Common myeloid progenitor, CD34-positive (primary cell): ENCODE measurements around the gene SYTL1.

Source experiments
- CTCF ChIA-PET: fragments of 350-600 bp; sonication (Branson Sonifier 250); formaldehyde crosslinking; loops from one replicate; lab custom pipeline; 2021; ENCODE audit warnings: antibody characterized with exemption; lab: Charles Lee
- POLR2A ChIA-PET: fragments of 350-600 bp; sonication (Branson Sonifier 250); formaldehyde crosslinking; loops from one replicate; lab custom pipeline; 2021; ENCODE audit warnings: antibody characterized with exemption; lab: Charles Lee
- DNase-seq, 3 donors: peaks; one replicate each; pipeline versions ENCODE4 v3.0.0 to v3.0.0-alpha.2; 2013
- H3K27ac ChIP-seq, 2 experiments: 1 replicate in 1 of 2; 2 replicates in 1 of 2; pipeline ENCODE4 v1.7.0; 2013; ENCODE audit warnings: inconsistent platforms in 2 of 2, low read length in 2 of 2, mild to moderate bottlenecking in 2 of 2, low read depth in 1 of 2, moderate library complexity in 1 of 2; ENCODE audit not compliant: severe bottlenecking in 2 of 2, insufficient read depth in 1 of 2, poor library complexity in 1 of 2
- H3K27me3 ChIP-seq, 5 experiments: replicated peaks in 2 of 5; 1 replicate in 3 of 5; 2 replicates in 2 of 5; pipeline versions ENCODE4 v1.6.1 to v1.7.0; 2013; ENCODE audit warnings: low read length in 4 of 5, mild to moderate bottlenecking in 2 of 5, moderate library complexity in 2 of 5, inconsistent platforms in 1 of 5; ENCODE audit not compliant: insufficient read depth in 5 of 5, control insufficient read depth in 4 of 5
- H3K36me3 ChIP-seq, 4 experiments: 1 replicate in 2 of 4; 2 replicates in 2 of 4; pipeline versions ENCODE4 v1.6.1 to v1.7.0; 2013; ENCODE audit warnings: low read length in 3 of 4, control low read depth in 1 of 4, mild to moderate bottlenecking in 1 of 4; ENCODE audit not compliant: control insufficient read depth in 4 of 4, insufficient read depth in 4 of 4
- H3K4me1 ChIP-seq, 4 experiments: 1 replicate in 3 of 4; 2 replicates in 1 of 4; pipeline versions ENCODE4 v1.6.1 to v1.7.1; 2013; ENCODE audit warnings: low read length in 3 of 4, mild to moderate bottlenecking in 3 of 4, control low read depth in 1 of 4, inconsistent platforms in 1 of 4, moderate library complexity in 1 of 4; ENCODE audit not compliant: control insufficient read depth in 4 of 4, insufficient read depth in 4 of 4; ENCODE audit errors: control extremely low read depth in 1 of 4
- H3K4me3 ChIP-seq, 7 experiments: 1 replicate in 4 of 7; 2 replicates in 3 of 7; pipeline versions ENCODE4 v1.5.1 to v1.7.0; 2013; ENCODE audit warnings: mild to moderate bottlenecking in 7 of 7, low read length in 6 of 7, moderate library complexity in 6 of 7, inconsistent platforms in 2 of 7, low read depth in 2 of 7, control low read depth in 1 of 7; ENCODE audit not compliant: insufficient read depth in 4 of 7, control insufficient read depth in 1 of 7; ENCODE audit errors: extremely low read depth in 1 of 7
- H3K9me3 ChIP-seq, 5 experiments: 1 replicate in 4 of 5; 2 replicates in 1 of 5; pipeline versions ENCODE4 v1.6.1 to v1.7.1; 2013; ENCODE audit warnings: low read length in 4 of 5, mild to moderate bottlenecking in 2 of 5, inconsistent platforms in 1 of 5, low read depth in 1 of 5, moderate library complexity in 1 of 5; ENCODE audit not compliant: control insufficient read depth in 4 of 5, insufficient read depth in 2 of 5; ENCODE audit errors: control extremely low read depth in 1 of 5
- WGBS: methylation state at CpG from one replicate; pipeline ENCODE4 v1.1.5; 2013; ENCODE audit not compliant: insufficient coverage; 5-methylcytosine and 5-hydroxymethylcytosine counted together

Gene SYTL1

GRCh38 chr1:27318136-27318535, 23.7 kb upstream of the SYTL1 start:
- H3K36me3 ChIP-seq = no peaks in the 10 kb centered on the region
- H3K4me1 ChIP-seq = peaks cover 6 to 13% (median 9%) of the 10 kb centered on the region in 4 experiments
- CTCF ChIA-PET = interaction anchor here (1.9 to 2.2 kb wide), 2 partner anchors 21 to 77 kb away, joined by 8 read pairs; no protein-coding TSS in a partner anchor
- H3K27me3 ChIP-seq = peaks cover 0 to 3% (median 2%) of the 10 kb centered on the region in 5 experiments
- DNase-seq = no peak
- H3K27ac ChIP-seq = no peak overlapping the region
- 51% methylated on average over 3 of the region's 4 CpGs for WGBS
- POLR2A ChIA-PET = no interaction called here
- no peaks in the 10 kb centered on the region for H3K9me3 ChIP-seq
- no peak overlapping the region for H3K4me3 ChIP-seq

- no CpG with 5 or more reads among the region's 1 CpG for WGBS
- POLR2A ChIA-PET = no interaction called here
- Histone ChIP-seq H3K4me1 (peaks cover 10 to 18% (median 13%) of the 10 kb centered on the region in 4 experiments), H3K9me3 (no peaks in the 10 kb centered on the region), H3K36me3 (no peaks in the 10 kb centered on the region), H3K27ac (no peak overlapping the region), H3K27me3 (peaks cover 0 to 3% (median 2%) of the 10 kb centered on the region in 5 experiments), H3K4me3 (no peak overlapping the region)
- no peak for DNase-seq
- CTCF ChIA-PET = interaction anchor here (0.9 to 2.2 kb wide), 4 partner anchors 8 to 77 kb away, joined by 3 to 8 read pairs (median 6); no protein-coding TSS in a partner anchor
Measured at GRCh38 chr1:27318596-27318995, 23.2 kb upstream of the SYTL1 start.

GRCh38 chr1:27321813-27322568, 19.8 kb upstream of the SYTL1 start, which contains the start of gene TMEM222:
TSS of gene TMEM222 (plus strand) at chr1:27322163. CDS start at chr1:27322198, 35 bp downstream.
- Histone ChIP-seq H3K4me1 (peaks cover 10 to 19% (median 14%) of the 10 kb centered on the region in 4 experiments), H3K27me3 (peaks cover 0 to 3% (median 2%) of the 10 kb centered on the region in 5 experiments), H3K9me3 (no peaks in the 10 kb centered on the region), H3K27ac (peak within 1 kb of the TSS; percentile 97 to 98), H3K4me3 (peak within 1 kb of the TSS; percentile 74 to 100 (median 99)), H3K36me3 (peaks cover 7 to 26% (median 20%) of the 10 kb centered on the region in 4 experiments)
- WGBS = 0% methylated on average over 55 of the region's 67 CpGs
- POLR2A ChIA-PET = interaction anchor here (0.6 kb wide), 1 partner anchor 350 kb away, joined by 3 read pairs; the partner anchor contains the start of gene IFI6
- CTCF ChIA-PET = interaction anchor here (0.6 to 3.5 kb wide), 4 partner anchors 11 to 285 kb away, joined by 3 to 32 read pairs (median 7); no protein-coding TSS in a partner anchor
- peak; percentile 98 to 99 (median 98) for DNase-seq

GRCh38 chr1:27322569-27323240, 19.1 kb upstream of the SYTL1 start:
- Histone ChIP-seq H3K9me3 (no peaks in the 10 kb centered on the region), H3K27me3 (peaks cover 0 to 3% (median 2%) of the 10 kb centered on the region in 5 experiments), H3K36me3 (peaks cover 7 to 32% (median 22%) of the 10 kb centered on the region in 4 experiments), H3K4me1 (peaks cover 10 to 19% (median 14%) of the 10 kb centered on the region in 4 experiments), H3K4me3 (peak overlapping the region; percentile 74 to 100 (median 99)), H3K27ac (peak overlapping the region; percentile 97 to 98)
- DNase-seq = peak in 1 of 3 donors; percentile 12
- POLR2A ChIA-PET = interaction anchor here (0.6 to 0.8 kb wide), 2 partner anchors 47 to 349 kb away, joined by 3 read pairs; partner anchors contain the start of gene IFI6
- 0% methylated on average over 7 of the region's 10 CpGs for WGBS
- CTCF ChIA-PET = interaction anchor here (0.6 to 3.5 kb wide), 10 partner anchors 11 to 346 kb away, joined by 3 to 32 read pairs (median 3); no protein-coding TSS in a partner anchor

GRCh38 chr1:27325286-27325685, 16.5 kb upstream of the SYTL1 start:
- DNase-seq = no peak
- CTCF ChIA-PET = interaction anchor here (0.9 to 3.5 kb wide), 8 partner anchors 8 to 70 kb away, joined by 3 to 32 read pairs (median 7); no protein-coding TSS in a partner anchor

GRCh38 chr1:27327964-27328363, 13.9 kb upstream of the SYTL1 start:
- Histone ChIP-seq H3K27ac (no peak overlapping the region), H3K4me1 (peaks cover 5 to 9% (median 7%) of the 10 kb centered on the region in 4 experiments), H3K27me3 (no peaks in the 10 kb centered on the region), H3K36me3 (peaks cover 9 to 69% (median 57%) of the 10 kb centered on the region in 4 experiments), H3K9me3 (no peaks in the 10 kb centered on the region), H3K4me3 (no peak overlapping the region)
- POLR2A ChIA-PET = no interaction called here
- no peak for DNase-seq
- CTCF ChIA-PET = interaction anchor here (0.7 to 3.5 kb wide), 11 partner anchors 8 to 279 kb away, joined by 3 to 13 read pairs (median 5); partner anchors contain the start of genes AHDC1 and SYTL1
- WGBS = 98% methylated on average over 4 of the region's 5 CpGs

More at GRCh38 chr1:27325286-27325685, 16.5 kb upstream of the SYTL1 start:
- H3K27me3 ChIP-seq = no peaks in the 10 kb centered on the region
- H3K27ac ChIP-seq = no peak overlapping the region
- WGBS = 97% methylated on average over 15 of the region's 15 CpGs
- peaks cover 9 to 43% (median 36%) of the 10 kb centered on the region in 4 experiments for H3K36me3 ChIP-seq
- POLR2A ChIA-PET = no interaction called here
- H3K4me1 ChIP-seq = peaks cover 10 to 19% (median 14%) of the 10 kb centered on the region in 4 experiments
- H3K4me3 ChIP-seq = no peak overlapping the region
- no peaks in the 10 kb centered on the region for H3K9me3 ChIP-seq
